DMS114 treated with DMSO at 0.1 percent for 48 hours (cell line): ENCODE results near the gene N4BP3.

Source experiments
- DNase-seq: peaks from one replicate; lab custom pipeline; 2025; ENCODE audit not compliant: unreplicated experiment; lab: John Stamatoyannopoulos, UW

The N4BP3 gene

DNA sequence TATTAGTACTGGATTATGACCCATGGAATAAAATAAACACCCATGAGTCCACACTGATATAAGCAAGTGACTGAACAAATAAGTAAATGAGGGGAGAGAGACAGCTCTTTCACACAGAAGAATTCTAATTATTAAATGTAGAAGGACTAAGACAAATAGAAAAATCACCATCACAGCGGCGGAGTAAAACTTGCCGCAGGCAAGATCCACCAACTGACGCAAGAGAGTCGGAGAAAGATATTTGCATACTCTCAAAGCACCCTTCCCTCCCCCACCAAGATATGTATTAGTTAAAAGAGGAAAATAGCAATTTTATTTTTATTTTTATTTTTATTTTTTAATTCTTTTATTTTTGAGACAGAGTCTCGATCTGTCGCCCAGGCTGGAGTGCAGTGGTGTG, 14.6 kb upstream of the N4BP3 start:
- DNase-seq, result no peak

DNA sequence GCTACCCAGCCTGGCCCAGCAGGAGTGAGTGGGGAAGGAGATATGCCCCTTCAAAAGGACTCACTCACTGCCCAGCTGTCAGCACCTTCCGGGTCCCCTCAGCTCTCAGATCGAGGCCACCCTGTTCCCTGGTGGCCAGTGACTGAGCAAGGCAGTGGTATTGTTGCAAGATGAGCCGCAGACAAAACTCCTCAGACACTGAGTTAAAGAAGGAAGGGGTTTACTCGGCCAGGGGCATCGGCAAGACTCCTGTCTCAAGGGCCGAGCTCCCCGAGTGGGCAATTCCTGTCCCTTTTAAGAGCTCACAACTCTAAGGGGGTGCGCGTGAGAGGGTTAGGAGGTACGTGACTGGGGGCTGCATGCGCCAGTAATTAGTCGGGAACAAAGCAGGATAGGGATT, 9.7 kb upstream of the N4BP3 start:
- DNase-seq, result no peak

DNA sequence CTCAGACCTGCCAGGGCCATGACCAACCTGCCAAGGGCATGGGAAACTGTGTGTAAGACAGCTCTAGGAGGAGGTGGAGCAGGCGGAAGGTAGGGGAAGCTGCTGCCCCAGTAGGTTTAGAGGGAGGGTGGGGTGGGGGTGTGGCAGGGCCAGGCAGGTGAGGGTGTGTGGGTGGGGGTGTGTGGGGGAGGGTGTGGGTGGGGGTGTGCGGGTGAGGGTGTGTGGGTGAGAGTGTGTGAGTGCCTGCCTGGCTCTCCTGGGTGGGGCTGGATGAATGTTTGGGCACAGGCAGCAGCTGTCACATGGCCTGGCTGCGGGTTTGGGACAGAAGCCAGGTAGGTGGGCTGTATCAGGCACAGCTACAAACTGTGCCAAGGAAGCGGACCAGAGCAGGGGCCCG, 8.8 kb upstream of the N4BP3 start:
- DNase-seq, result no peak

DNA sequence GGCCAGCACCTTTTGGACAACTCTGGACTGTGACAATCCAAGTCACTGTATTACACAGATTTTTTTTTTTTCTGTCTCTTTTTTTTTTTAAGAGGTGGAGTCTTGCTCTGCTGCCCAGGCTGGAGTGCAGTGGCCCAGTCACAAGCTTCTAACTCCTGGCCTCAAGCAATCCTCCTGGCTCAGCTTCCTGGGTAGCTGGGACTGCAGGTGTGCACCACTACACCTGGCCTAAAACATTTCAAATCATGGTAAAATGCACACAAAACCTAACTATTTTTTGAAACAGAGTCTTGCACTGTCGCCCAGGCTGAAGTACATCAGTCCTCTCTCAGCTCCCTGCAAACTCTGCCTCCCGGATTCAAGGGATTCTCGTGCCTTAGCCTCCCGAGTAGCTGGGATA, 7.2 kb upstream of the N4BP3 start:
- no peak for DNase-seq

DNA sequence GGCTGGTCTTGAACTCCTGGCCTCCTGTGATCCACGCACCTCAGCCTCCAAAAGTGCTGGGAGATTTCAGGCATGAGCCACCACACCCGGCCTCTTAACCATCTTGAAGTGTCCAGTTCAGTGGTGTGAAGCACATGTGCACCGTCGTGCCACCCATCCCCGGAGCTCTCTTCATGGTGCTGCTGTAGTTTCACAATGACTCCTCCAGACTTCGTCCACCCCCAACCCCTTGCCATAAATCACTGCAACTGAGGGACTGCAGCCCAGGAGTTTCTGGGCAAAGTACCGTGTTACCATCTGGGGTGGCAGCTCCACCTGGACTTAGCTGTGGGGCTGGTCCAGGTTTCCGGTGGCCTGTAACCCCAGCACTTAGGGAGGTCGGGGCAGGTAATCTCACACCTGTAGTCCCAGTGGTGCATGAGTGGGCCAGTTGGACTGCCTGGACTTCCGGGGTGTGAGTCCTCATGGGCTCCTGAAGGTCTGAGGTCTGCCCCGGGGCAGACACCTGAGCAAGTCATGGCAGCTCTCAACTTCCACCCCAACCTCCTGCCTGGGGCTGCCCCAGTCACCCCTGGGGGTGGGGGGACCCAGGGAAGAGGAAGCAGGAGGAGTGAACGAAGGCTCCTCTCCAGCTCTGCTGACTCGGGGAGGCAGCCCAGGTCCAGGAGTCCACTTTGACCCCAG, 6.6 kb upstream of the N4BP3 start:
- no peak for DNase-seq

DNA sequence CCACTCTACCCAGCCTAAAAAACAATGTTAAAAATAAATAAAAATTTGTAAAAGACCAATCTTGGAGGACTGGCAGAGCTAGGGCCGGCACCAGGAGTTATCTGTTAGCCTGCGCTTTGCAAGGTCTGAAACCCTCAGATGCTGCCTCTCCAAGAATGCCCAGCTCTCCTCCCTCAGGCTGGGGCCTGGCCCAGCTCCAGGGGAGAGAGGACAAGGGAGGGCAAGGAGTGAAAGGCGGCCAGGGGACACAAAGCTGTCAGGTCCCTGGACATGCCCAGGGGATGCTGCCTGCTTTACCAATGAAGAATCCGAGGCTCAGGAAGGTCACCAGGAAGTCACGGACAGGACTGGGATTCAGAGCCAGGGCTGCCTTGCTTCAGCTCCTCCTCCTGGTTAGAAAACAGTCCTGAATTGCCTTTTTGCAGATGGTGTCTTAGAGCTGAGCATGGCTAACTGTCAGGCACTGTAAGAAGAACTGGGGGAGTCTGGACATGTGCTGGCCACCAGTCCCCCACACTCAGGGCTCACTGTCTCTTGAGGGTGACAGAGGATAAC, 5.5 kb upstream of the N4BP3 start:
- no peak for DNase-seq

DNA sequence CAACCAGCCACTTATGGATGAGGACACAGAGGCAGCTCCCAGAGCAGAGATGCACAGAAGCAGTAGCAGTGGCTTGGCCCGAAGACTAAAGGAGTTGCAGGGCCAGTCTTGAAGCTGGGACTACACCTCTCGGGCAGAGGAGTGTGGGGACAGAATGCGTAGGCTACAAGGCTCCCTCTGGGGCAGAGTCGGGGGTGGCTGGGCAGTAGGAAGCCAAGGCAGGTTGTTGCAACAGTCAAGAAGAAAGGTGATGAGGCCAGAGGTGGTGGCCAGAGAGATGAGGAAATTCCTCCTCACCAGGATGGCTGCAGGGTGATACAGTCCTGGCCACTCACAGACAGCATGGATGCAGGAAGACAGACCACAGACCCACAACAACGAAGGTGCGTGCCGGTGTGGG, 4.9 kb upstream of the N4BP3 start:
- DNase-seq, result no peak

DNA sequence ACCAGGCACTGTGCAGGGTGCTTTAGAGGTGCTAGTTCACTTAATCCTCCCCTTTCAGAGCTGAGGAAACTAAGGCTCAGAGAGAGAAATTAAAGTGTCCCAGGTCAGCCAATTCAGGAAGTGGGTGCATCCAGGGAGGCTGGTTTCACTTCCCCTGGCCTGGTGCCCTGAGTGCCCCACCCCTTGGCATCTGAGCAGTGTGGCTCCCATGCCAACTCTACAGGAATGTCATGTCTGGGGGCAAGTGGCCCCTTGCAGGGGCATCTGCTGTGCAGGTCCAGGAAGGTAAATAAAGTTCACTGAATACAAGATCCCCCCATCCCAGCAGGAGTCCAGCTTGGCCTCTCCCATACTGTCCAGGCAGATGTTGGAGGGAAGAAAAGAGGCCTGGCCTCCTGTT, 4.4 kb upstream of the N4BP3 start:
- DNase-seq, result no peak

DNA sequence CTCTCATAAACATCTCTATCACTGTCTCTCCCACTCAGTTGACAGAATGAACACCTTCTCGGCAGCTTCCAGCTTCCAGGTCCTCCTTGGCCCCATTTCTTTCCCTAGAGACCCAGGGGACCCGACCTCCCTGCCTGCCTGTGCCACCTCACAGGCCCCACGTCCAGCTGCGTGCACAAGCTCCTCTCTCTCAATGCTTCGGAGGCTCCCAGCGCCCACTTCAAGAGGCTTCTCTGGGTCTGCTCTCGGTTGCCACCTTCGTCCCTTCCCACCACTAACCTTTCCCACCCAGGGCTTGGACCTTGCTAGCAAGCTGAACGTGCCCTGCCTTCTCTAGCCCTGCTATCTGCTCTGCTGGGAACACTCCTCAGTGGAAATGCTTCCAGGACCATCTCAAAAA, 2.8 kb upstream of the N4BP3 start:
- DNase-seq, result no peak

DNA sequence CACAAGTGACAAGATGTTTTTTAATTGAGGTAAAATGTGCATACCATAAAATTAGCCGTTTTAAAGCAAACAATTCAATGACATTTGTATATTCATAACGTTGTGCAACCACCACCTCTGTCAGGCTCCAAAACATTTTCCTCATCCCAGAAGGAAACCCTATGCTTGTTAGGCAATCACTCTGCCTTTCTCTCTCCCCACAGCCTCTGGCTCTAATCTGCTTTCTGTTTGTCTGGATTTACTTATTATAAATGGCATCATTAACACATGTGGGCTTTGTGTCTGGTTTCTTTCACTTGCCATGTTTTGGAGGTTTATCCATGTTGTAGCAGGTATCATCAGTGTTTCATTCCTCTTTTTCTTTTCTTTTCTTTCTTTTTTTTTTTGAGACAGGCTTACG, 1.4 kb upstream of the N4BP3 start:
- DNase-seq, result no peak

DNA sequence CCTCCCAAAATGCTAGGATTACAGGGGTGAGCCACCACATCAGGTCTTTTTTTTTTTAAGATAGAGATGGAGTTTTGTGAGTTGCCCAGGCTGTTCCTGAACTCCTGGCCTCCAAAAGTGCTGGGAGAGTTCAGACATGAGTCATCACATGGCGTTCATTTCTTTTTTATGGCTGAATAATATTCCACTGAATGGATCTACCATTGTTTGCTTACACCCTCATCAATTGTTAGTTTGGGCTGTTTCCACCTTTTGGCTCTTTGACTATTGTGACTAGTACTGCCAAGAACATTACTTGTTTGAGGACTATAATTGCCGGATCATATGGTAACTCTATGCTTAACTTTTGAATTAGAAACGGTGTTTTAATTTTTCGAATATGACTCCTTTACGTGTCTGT, 787 bp upstream of the N4BP3 start:
- DNase-seq, result no peak

DNA sequence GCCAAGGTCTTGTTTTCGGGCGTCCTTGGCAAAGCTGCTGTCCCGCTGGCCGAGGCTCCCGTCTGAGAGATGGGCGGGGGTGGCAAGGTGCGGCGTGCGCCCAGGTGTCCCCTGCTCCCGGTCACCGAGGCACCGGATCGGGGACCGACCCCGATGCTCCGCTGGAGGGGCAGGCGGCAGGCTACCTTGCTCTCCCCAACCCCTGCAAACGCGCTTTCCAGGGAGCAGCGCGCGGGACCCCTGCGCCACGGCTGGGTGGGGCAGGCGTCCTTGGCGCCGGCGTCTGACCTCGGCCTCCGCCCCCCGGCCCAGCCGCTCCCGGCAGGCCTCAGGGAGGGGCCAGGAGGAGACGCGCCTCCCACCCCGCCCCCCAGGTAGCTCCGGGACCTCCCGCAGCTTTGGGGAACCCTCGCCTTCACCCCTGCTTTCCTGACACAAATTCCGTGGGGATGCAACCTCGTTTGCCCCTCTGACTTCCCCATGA, 551 bp downstream of the N4BP3 start:
- no peak for DNase-seq

DNA sequence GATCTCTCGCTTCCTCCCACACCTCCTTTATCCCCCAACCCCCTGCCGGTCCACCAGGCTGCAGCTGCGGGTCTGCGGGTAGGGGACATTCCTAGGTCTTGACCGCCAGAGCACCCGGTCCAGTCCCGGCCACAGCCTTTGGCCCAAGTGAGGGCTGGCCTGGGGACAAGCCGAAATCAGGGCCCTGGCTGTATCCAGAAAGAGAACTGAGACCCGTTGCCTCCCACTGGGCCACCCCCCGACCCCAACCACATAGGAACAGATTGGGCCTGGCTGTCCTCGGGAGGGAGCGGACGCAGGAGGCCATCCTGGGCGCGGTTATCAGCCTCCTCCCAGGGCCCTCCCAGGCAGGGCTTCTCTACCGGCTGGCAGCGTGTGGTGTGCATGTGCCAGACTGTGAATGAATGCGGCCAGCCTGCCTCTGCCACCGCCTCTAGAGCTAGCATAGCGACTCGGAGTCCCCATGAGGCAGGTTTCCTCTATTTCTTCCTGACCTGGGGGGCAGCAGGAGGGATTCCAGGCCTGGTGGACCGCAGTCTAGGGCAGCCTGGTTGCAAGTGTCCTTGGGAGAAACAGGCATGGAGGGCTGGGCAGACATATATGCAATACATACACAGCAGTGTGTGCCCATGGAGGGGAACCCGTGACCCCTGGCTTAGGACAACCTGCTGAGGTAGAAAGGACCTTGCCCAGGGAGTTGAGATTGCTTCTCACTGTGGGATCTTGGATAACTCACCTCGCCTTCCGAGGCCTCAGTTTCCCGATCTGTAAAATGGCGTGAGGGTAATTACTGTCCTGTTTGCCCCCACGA, 1.2 kb downstream of the N4BP3 start:
- no peak for DNase-seq

DNA sequence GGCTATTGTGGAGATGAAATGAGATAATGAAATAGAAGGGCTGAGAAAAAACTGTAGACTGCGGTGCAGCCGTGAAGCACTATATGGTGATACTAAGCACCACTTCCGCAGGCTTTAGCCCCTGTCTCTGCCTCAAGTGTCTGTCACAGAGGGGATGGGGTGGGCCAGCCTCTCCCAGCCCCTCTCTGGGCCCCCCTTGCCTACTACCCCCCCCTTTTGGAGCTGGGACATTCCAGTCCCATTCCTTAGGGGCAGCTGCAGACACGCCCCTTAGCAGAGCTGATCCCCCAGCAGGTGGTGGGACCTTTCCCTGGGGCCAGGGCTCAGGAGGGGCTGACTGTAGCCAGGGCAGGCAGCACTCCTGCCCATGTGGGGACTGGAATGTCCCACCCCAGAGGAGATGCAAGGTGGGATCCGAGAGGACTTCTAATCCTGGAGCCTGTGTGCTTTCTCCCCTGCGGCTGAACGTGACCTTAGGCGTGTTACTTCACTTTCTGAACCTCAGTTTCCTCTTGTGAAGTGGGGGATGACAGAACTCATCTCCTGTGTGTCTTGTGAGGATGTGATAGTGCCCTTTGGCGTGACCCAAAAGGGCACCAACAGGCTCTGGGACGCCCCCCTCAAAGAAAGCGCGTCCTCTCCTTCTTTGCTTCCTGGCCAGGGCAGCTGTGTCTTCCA, 1.9 kb downstream of the N4BP3 start:
- no peak for DNase-seq

DNA sequence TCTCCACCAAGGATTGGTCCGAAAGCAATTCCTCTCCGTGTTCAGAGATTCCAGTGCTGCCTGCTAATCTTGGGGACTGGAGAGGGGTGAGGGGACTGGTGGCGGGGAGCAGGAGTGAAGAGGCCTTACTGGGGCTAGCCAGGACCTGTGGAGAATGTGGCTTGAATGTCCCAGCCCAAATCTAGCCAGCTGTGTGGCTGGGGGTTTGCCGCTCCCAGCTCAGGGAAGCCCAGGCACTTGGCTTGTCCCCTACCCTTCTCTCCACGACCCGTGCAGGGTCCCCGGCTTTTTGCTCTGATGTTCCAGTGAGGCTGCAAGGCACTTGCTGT, 2.4 kb downstream of the N4BP3 start:
- no peak for DNase-seq

DNA sequence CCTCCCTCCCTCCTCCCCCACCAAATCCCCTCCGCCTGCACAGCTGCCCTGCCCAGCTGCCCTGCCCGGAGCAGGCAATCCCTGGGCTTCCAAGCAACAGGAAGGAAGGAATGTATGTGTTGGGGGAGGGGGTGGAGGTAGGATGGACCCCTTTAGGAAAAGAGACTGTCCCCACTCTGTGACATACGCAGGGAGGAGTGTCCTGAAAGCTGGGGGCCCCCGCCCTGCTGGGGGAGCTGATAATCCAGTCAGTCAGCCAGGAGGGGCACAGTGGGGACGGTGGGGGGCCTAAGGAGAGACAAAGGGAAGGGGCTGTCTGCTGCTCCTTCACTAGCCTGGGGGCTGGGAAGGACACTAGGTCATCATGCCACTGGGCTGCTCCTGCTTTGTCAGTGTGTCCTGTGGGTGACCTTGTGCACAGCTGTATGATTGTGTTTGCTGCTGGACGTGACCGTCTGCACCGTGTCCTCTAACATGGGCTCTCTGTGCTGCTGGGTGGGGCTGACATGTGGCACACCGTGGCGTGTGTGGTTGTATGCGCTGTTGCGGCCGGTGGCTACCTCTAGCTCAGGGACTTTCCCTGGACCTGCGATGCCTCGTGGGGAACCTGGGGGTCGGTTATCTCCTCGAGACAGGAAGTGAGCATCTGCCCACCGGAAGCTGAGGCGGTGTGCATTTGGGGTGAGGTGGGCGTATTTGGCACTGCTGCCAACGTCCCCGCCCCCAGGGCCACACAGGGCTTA, 3.0 kb downstream of the N4BP3 start:
- no peak for DNase-seq

DNA sequence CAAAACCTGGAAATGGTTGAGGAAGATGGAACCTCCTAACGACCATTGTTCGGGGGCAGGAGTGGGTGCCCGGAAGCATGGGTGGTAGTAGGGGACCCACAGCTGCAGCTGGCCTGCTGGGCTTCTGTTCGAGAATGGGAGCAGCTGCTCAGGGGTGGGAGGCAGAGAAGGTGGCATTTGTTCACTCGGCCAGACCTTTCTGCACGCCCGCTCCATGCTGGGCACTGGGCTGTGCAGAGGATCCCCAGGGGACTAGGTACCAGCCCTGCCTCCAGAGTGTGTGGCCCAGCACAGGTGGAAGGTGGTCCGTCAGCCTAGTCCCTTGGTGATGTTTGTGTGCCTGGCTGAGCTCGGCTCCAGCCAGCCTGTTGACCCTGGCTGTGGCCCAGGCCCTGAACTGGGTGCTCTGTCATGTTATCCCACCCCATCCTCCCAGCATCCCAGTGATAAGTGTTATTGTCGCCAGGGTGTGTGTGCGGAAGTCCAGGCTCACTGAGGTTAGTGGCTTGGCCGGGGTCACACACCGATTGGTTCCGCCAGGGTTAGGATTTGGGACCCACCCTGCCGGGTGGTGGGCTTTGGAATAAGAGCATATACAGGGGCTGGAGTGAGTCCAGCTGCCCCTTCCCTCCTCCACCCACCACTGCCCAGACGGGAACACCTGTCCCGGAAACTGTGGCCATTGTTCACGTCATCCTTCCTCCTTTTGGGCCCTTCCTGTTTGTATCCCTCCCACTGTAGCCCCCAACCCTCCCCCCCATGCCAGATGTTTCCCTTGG, 4.8 kb downstream of the N4BP3 start:
- DNase-seq, result no peak

DNA sequence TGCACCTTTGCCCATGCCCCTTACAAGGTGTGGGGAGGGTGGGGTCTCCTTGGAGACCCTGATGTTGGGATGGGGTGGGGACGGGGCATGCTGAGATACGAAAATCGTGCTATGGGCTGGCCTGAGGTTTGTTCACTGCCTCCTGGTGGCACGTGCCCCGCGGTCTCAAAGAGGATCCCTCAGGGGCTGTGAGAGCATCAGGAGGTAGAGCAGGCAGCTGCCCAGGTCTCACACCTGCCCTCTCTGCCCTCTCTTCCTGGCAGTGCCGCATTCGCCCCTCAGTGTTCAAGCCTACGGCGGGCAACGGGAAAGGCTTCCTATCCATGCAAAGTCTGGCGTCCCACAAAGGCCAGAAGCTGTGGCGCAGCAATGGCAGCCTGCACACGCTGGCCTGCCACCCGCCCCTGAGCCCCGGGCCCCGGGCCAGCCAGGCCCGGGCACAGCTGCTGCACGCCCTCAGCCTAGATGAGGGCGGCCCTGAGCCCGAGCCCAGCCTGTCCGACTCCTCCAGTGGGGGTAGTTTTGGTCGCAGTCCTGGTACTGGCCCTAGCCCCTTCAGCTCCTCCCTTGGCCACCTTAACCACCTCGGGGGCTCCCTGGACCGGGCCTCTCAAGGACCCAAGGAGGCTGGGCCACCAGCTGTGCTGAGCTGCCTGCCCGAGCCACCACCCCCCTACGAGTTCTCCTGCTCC, 6.7 kb downstream of the N4BP3 start:
- DNase-seq, result no peak

DNA sequence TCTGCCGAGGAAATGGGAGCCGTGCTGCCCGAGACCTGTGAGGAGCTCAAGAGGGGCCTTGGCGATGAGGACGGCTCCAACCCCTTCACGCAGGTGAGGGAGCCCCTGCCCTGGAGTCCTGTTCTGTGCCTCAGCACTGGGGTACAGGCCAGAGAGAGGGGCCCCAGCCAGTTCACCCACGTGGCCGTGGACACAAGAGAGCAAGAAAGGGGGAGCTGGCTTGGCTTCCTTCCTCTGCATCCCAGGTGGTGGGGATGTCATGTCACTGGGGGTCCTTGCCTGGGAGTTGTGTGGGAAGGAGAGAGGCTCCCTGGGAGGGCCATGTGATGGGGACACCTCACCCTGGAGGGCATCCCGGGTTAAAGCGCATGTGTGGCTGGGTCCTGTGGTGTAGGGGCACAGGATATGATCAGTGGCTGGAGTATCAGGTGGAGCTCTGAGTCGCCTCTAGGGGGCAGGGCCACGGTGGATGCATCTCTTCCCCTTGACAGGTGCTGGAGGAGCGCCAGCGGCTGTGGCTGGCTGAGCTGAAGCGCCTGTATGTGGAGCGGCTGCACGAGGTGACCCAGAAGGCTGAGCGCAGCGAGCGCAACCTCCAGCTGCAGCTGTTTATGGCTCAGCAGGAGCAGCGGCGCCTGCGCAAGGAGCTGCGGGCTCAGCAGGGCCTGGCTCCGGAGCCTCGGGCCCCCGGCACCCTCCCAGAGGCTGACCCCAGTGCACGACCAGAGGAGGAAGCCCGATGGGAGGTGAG, 7.5 kb downstream of the N4BP3 start:
- DNase-seq, result no peak
